OCI-LY1 (cell line): Measurements from ENCODE around the gene SFT2D2.

ENCODE experiments used
- H2AFZ ChIP-seq: fragments of 200-600 bp; sonication (generic), shearing (Covaris generic); 2 replicates; pipeline ENCODE4 v1.6.0; 2014; ENCODE audit warnings: antibody characterized with exemption, mild to moderate bottlenecking, low read length
- H3F3A ChIP-seq: fragments of 200-600 bp; sonication (generic), shearing (Covaris generic); 2 replicates; pipeline ENCODE4 v1.6.0; 2014; ENCODE audit warnings: mild to moderate bottlenecking, antibody characterized with exemption, low read length, moderate library complexity; ENCODE audit not compliant: insufficient read depth
- H3K27ac ChIP-seq: fragments of 200-600 bp; sonication (generic); 2 replicates; pipeline ENCODE4 v1.5.1; 2014; ENCODE audit warnings: low read length, mixed run types, mild to moderate bottlenecking, low read depth; ENCODE audit not compliant: poor library complexity, severe bottlenecking
- H3K27me3 ChIP-seq: fragments of 200-600 bp; sonication (generic); 2 replicates; pipeline ENCODE4 v1.6.0; 2014; ENCODE audit warnings: antibody characterized with exemption, mild to moderate bottlenecking, low read length, moderate library complexity; ENCODE audit not compliant: insufficient read depth
- H3K36me3 ChIP-seq: fragments of 200-600 bp; sonication (generic); 2 replicates; pipeline ENCODE4 v1.6.1; 2014; ENCODE audit warnings: mild to moderate bottlenecking, antibody characterized with exemption, low read length, moderate library complexity, mixed read lengths; ENCODE audit not compliant: insufficient read depth
- H3K4me1 ChIP-seq: fragments of 200-600 bp; sonication (generic); 2 replicates; pipeline ENCODE4 v1.5.1; 2014; ENCODE audit warnings: mild to moderate bottlenecking, low read length, moderate library complexity; ENCODE audit not compliant: insufficient read depth, severe bottlenecking
- H3K4me2 ChIP-seq: fragments of 200-600 bp; sonication (generic), shearing (Covaris generic); 2 replicates; pipeline ENCODE4 v1.6.1; 2014; ENCODE audit warnings: low read length
- H3K4me3 ChIP-seq: fragments of 200-600 bp; sonication (generic); 2 replicates; pipeline ENCODE4 v1.5.1; 2014; ENCODE audit warnings: low read length, low read depth, mild to moderate bottlenecking, mixed read lengths; ENCODE audit not compliant: poor library complexity, severe bottlenecking
- H3K79me2 ChIP-seq: fragments of 200-600 bp; shearing (Covaris generic); 2 replicates; pipeline ENCODE4 v1.6.1; 2016; ENCODE audit warnings: mixed run types, low read length, mixed read lengths; ENCODE audit not compliant: insufficient read depth
- H3K9ac ChIP-seq: fragments of 200-600 bp; sonication (generic), shearing (Covaris generic); 2 replicates; pipeline ENCODE4 v1.6.1; 2014; ENCODE audit warnings: mild to moderate bottlenecking, low read length, mixed read lengths
- H3K9me2 ChIP-seq: fragments of 200-600 bp; sonication (generic), shearing (Covaris generic); 2 replicates; pipeline ENCODE4 v1.6.1; 2014; ENCODE audit warnings: low read depth, mild to moderate bottlenecking, low read length, mixed read lengths
- H3K9me3 ChIP-seq: fragments of 200-600 bp; shearing (Covaris generic); 2 replicates; pipeline ENCODE4 v1.6.1; 2014; ENCODE audit warnings: low read length, mixed read lengths
- H4K20me1 ChIP-seq: fragments of 200-600 bp; sonication (generic), shearing (Covaris generic); 2 replicates; pipeline ENCODE4 v1.6.0; 2016; ENCODE audit warnings: mild to moderate bottlenecking, low read length; ENCODE audit not compliant: insufficient read depth
- EZH2 ChIP-seq: fragments of 200-600 bp; sonication (generic), shearing (Covaris generic); IDR thresholded peaks from 2 replicates; pipeline ENCODE4 v1.8.0; 2017; ENCODE audit warnings: borderline replicate concordance, mixed run types, mild to moderate bottlenecking, antibody characterized with exemption, low read length, moderate library complexity, mixed read lengths
- TF ChIP-seq, protein P1 (sequence below): fragments of 200-600 bp; sonication (generic), shearing (Covaris generic); IDR thresholded peaks from 2 replicates; pipeline ENCODE4 v1.5.1; 2017; ENCODE audit warnings: mild to moderate bottlenecking, antibody characterized with exemption, low read length, moderate library complexity, mixed read lengths

SFT2D2 gene

DNA sequence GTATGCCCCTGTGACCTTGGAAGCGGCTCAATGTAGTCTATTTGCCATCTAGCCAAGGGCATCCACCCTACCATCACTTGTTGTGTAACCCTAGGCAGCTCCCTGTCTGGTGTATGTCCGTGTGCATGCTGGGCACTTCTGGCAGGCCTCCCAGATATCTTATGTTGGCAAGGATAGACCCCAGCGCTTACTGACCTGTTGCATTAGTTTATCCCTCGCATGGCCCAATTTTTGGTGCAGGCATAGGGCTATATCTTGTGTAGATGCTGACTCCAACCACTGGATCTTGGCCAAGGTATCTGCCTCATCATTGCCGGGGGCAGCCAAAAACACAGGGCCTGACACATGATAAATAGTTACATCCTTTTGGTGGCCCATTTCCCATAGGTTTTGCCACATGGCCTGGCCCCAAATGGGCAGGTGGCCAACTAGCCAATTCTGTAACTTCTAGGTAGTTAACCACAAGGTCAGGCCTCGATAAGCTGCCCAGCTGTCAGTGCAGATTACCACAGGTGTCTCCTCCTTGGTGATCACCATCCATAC is 40.9 kb downstream of the SFT2D2 start:
- Histone ChIP-seq H2AFZ (no peak overlapping the region), H3F3A (no peaks in the 10 kb centered on the region), H3K4me2 (no peak overlapping the region), H3K9me2 (no peaks in the 10 kb centered on the region), H3K79me2 (no peaks in the 10 kb centered on the region), H3K36me3 (peaks cover 17% of the 10 kb centered on the region), H3K4me3 (no peak overlapping the region), H3K27me3 (no peaks in the 10 kb centered on the region), H4K20me1 (no peaks in the 10 kb centered on the region), H3K27ac (no peak overlapping the region), H3K9me3 (no peaks in the 10 kb centered on the region), H3K4me1 (no peaks in the 10 kb centered on the region), H3K9ac (no peak overlapping the region)
- TF ChIP-seq, protein P1, sequence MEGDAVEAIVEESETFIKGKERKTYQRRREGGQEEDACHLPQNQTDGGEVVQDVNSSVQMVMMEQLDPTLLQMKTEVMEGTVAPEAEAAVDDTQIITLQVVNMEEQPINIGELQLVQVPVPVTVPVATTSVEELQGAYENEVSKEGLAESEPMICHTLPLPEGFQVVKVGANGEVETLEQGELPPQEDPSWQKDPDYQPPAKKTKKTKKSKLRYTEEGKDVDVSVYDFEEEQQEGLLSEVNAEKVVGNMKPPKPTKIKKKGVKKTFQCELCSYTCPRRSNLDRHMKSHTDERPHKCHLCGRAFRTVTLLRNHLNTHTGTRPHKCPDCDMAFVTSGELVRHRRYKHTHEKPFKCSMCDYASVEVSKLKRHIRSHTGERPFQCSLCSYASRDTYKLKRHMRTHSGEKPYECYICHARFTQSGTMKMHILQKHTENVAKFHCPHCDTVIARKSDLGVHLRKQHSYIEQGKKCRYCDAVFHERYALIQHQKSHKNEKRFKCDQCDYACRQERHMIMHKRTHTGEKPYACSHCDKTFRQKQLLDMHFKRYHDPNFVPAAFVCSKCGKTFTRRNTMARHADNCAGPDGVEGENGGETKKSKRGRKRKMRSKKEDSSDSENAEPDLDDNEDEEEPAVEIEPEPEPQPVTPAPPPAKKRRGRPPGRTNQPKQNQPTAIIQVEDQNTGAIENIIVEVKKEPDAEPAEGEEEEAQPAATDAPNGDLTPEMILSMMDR = no peak
- no peak for TF ChIP-seq EZH2

DNA sequence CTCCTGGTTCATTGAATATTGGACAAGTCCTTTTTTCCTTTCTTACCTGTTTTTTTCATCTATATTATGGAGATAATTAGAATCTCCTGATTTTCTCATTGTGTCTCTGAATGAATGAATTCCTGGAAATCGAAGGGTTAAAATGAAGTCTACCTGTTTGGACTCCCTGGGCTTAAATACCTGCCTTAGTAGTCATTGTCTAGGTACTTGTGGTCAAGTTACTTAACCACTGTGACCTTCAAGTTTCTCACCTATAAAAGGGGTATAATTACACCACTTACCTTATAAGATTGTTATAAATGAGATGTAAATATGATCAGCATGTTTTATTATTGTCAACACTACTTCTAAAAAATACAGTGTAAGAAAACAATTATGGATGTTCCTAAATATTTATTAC is 45.8 kb downstream of the SFT2D2 start:
- Histone ChIP-seq H3K79me2 (no peaks in the 10 kb centered on the region), H3K36me3 (no peaks in the 10 kb centered on the region), H3K4me3 (no peak overlapping the region), H3K9me2 (no peaks in the 10 kb centered on the region), H3K9me3 (no peaks in the 10 kb centered on the region), H3K27ac (no peak overlapping the region), H3K9ac (no peak overlapping the region), H3K4me1 (no peaks in the 10 kb centered on the region), H4K20me1 (no peaks in the 10 kb centered on the region), H3K4me2 (no peak overlapping the region), H3F3A (no peaks in the 10 kb centered on the region), H2AFZ (no peak overlapping the region), H3K27me3 (no peaks in the 10 kb centered on the region)
- TF ChIP-seq EZH2 = no peak
- TF ChIP-seq, protein P1 = no peak

DNA sequence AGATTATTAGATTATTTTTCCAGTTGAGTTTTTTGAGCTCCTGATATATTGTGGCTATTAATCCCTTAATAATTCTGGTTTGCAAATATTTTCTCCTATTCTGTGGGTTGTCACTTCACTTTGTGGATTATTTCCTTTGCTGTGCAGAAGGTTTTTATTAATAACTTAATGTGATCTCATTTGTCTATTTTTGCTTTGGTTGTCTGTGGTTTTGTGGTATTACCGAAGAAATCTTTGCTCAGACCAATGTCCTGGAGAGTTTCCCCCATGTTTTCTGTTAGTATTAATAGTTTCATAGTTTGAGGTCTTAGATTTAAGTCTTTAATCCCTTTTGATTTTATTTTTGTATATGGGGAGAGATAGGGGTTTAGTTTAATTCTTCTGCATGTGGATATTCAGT is 47.8 kb downstream of the SFT2D2 start:
- H3K9ac ChIP-seq = no peak overlapping the region
- H3K27me3 ChIP-seq = no peaks in the 10 kb centered on the region
- H3K36me3 ChIP-seq = no peaks in the 10 kb centered on the region
- no peaks in the 10 kb centered on the region for H3K4me1 ChIP-seq
- no peak overlapping the region for H3K27ac ChIP-seq
- H2AFZ ChIP-seq = no peak overlapping the region
- no peak overlapping the region for H3K4me2 ChIP-seq
- no peak overlapping the region for H3K4me3 ChIP-seq
- H4K20me1 ChIP-seq = no peaks in the 10 kb centered on the region
- no peaks in the 10 kb centered on the region for H3F3A ChIP-seq
- no peaks in the 10 kb centered on the region for H3K9me2 ChIP-seq
- TF ChIP-seq EZH2 = no peak
- TF ChIP-seq, protein P1 = no peak
- H3K9me3 ChIP-seq = no peaks in the 10 kb centered on the region
- H3K79me2 ChIP-seq = no peaks in the 10 kb centered on the region
